ENCODE data around the gene HOXC9.

HOXC9 gene

DNA sequence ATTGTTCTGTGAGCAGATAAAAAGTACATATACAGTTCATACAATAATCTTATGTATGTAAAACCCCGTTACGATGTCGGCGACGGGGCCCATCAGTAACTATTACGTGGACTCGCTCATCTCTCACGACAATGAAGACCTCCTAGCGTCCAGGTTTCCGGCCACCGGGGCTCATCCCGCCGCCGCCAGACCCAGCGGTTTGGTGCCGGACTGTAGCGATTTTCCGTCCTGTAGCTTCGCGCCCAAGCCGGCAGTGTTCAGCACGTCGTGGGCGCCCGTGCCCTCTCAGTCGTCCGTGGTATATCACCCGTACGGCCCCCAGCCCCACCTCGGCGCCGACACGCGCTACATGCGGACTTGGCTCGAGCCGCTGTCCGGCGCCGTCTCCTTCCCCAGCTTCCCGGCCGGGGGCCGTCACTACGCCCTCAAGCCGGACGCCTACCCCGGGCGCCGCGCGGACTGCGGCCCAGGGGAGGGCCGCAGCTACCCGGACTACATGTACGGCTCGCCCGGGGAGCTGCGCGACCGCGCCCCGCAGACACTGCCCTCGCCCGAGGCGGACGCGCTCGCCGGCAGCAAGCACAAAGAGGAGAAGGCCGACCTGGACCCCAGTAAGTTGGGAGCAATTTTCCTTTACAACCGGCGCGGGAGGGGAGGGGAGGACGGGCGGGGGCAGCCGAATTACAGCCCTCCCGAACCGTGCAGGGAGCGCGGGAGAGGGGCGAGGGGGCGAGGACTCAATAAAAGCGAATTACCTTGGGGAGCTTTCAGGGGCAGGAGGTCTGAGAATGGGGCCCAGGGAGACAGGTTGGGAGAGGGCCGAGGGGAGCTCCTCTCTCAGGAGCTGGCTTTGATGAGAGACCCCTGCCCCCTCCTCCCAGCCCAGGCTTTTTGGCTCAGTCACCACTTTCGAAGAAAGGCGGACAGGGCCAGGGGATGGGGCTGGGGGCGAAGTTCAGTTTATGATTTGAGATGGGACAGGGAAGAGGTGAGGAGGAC, at the start of gene HOXC9:
HOXC9 (plus strand) TSS at position 46 of the 999 bp plus-strand sequence; CDS start at position 74, 28 bp downstream.
- Histone ChIP-seq H3K4me3 (ENCODE audit: low read depth in 1 of 2, low read length in 2 of 2) (no peak within 1 kb of the TSS), H2AFZ (ENCODE audit: low read depth, low read length) (no peak within 1 kb of the TSS), H3K9ac (ENCODE audit: low read depth, low read length) (no peak within 1 kb of the TSS), H3K4me2 (ENCODE audit: insufficient read depth, low read length) (no peak within 1 kb of the TSS), H3K9me3 (ENCODE audit: insufficient read depth, low read length, severe bottlenecking) (no peaks in the 10 kb centered on the region), H3K4me1 (ENCODE audit: insufficient read depth, low read length) (peaks cover 12% of the 10 kb centered on the region), H4K20me1 (ENCODE audit: insufficient read depth, low read length) (no peaks in the 10 kb centered on the region), H3K27me3 (ENCODE audit: insufficient read depth, low read length, poor library complexity) (peaks cover 56% of the 10 kb centered on the region), H3K36me3 (ENCODE audit: insufficient read depth, low read length) (no peaks in the 10 kb centered on the region), H3K79me2 (ENCODE audit: insufficient read depth, low read length) (no peaks in the 10 kb centered on the region), H3K27ac (ENCODE audit: low read length) (no peak within 1 kb of the TSS)
- TF ChIP-seq EZH2 (IDR thresholded peaks at IDR 0.05; ENCODE audit: borderline replicate concordance, low read depth, low read length, severe bottlenecking): no peak
- DNase-seq (no peak), ATAC-seq (ENCODE audit: insufficient read depth, low read depth) (no peak)

DNA sequence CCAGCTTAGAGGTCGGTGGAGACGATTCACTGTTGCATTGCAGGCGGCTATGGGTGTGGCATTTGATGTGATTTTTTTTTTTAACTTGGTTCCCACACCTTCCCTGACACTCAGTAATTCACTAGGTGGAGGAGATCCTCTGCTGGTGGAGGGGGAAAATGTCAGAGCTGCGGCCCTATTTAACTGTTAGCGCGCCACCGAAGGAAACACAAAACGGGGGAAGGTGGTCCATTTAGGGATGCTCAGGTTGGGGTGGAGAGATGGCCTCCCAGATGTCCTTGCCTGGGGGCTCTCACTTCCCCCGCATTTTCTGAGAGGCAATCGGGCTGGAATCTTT, 49.6 kb upstream of the HOXC9 start:
- Histone ChIP-seq H4K20me1 (ENCODE audit: insufficient read depth, low read length) (no peaks in the 10 kb centered on the region), H3K79me2 (ENCODE audit: insufficient read depth, low read length) (no peaks in the 10 kb centered on the region), H3K4me3 (ENCODE audit: low read depth in 1 of 2, low read length in 2 of 2) (no peak overlapping the region), H3K36me3 (ENCODE audit: insufficient read depth, low read length) (no peaks in the 10 kb centered on the region), H2AFZ (ENCODE audit: low read depth, low read length) (no peak overlapping the region), H3K4me2 (ENCODE audit: insufficient read depth, low read length) (no peak overlapping the region), H3K9me3 (ENCODE audit: insufficient read depth, low read length, severe bottlenecking) (no peaks in the 10 kb centered on the region), H3K27ac (ENCODE audit: low read length) (no peak overlapping the region), H3K4me1 (ENCODE audit: insufficient read depth, low read length) (no peaks in the 10 kb centered on the region), H3K9ac (ENCODE audit: low read depth, low read length) (no peak overlapping the region), H3K27me3 (ENCODE audit: insufficient read depth, low read length, poor library complexity) (peaks cover 70% of the 10 kb centered on the region)
- no peak for ATAC-seq (ENCODE audit: insufficient read depth, low read depth)
- TF ChIP-seq, protein P1, sequence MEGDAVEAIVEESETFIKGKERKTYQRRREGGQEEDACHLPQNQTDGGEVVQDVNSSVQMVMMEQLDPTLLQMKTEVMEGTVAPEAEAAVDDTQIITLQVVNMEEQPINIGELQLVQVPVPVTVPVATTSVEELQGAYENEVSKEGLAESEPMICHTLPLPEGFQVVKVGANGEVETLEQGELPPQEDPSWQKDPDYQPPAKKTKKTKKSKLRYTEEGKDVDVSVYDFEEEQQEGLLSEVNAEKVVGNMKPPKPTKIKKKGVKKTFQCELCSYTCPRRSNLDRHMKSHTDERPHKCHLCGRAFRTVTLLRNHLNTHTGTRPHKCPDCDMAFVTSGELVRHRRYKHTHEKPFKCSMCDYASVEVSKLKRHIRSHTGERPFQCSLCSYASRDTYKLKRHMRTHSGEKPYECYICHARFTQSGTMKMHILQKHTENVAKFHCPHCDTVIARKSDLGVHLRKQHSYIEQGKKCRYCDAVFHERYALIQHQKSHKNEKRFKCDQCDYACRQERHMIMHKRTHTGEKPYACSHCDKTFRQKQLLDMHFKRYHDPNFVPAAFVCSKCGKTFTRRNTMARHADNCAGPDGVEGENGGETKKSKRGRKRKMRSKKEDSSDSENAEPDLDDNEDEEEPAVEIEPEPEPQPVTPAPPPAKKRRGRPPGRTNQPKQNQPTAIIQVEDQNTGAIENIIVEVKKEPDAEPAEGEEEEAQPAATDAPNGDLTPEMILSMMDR (IDR thresholded peaks at IDR 0.05; ENCODE audit: borderline replicate concordance, extremely low read depth, low read length, poor library complexity, severe bottlenecking): no peak
- no peak for TF ChIP-seq EZH2 (IDR thresholded peaks at IDR 0.05; ENCODE audit: borderline replicate concordance, low read depth, low read length, severe bottlenecking)
- DNase-seq: no peak

DNA sequence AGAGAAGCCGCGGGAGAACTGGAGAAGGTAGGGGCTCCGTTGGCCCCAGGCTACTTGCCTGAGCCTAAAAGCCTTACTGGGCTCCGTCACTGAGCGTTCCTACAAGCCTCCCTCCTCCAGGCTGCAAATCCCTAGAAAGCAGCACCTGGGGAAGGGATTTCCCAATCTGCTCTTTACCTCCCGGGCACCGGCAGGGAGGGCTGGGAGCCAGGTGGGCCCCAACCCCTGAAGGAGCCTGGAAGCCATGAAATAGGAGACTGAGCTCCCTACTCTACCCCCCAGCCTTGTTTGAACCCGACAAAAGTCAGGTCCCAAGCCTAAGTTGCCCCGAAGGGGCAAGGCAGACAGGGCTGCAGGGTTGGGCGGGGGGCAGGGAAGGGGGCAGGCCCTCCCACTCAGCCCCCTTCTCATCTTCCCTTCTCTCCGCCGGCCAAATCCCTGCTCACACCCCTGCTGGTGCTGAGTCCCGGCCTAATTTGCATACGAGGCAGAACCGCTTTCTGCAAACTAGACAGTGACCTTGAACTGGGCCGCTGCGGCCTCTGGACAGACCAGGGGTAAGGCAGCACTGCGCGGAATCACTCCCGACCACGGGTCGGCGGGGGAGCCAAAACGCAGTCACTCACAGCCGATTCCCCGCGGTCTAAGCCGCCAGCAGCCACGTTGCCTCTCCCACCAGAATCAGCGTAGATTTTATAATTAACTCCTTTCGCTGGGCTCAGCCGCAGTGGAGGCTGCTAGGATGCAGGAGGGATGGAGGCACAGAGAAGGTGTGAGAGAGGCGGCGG, 49.0 kb upstream of the HOXC9 start:
- Histone ChIP-seq H2AFZ (ENCODE audit: low read depth, low read length) (no peak overlapping the region), H3K9ac (ENCODE audit: low read depth, low read length) (no peak overlapping the region), H3K27me3 (ENCODE audit: insufficient read depth, low read length, poor library complexity) (peaks cover 69% of the 10 kb centered on the region), H3K4me1 (ENCODE audit: insufficient read depth, low read length) (no peaks in the 10 kb centered on the region), H3K79me2 (ENCODE audit: insufficient read depth, low read length) (no peaks in the 10 kb centered on the region), H3K36me3 (ENCODE audit: insufficient read depth, low read length) (no peaks in the 10 kb centered on the region), H3K9me3 (ENCODE audit: insufficient read depth, low read length, severe bottlenecking) (no peaks in the 10 kb centered on the region), H3K4me2 (ENCODE audit: insufficient read depth, low read length) (no peak overlapping the region), H3K4me3 (ENCODE audit: low read depth in 1 of 2, low read length in 2 of 2) (no peak overlapping the region), H4K20me1 (ENCODE audit: insufficient read depth, low read length) (no peaks in the 10 kb centered on the region), H3K27ac (ENCODE audit: low read length) (no peak overlapping the region)
- no peak for ATAC-seq (ENCODE audit: insufficient read depth, low read depth)
- TF ChIP-seq EZH2 (IDR thresholded peaks at IDR 0.05; ENCODE audit: borderline replicate concordance, low read depth, low read length, severe bottlenecking): no peak
- TF ChIP-seq, protein P1 (IDR thresholded peaks at IDR 0.05; ENCODE audit: borderline replicate concordance, extremely low read depth, low read length, poor library complexity, severe bottlenecking): no peak
- DNase-seq: no peak
